Measurements from ENCODE around the gene GPC4. TPM values are rescaled to one million over a fixed set of nuclear protein-coding genes. Genes with fewer than 3 reads are reported as not detected.

GPC4 gene
- total RNA-seq, 1 donor from 2014 or later = 7.1 TPM

DNA sequence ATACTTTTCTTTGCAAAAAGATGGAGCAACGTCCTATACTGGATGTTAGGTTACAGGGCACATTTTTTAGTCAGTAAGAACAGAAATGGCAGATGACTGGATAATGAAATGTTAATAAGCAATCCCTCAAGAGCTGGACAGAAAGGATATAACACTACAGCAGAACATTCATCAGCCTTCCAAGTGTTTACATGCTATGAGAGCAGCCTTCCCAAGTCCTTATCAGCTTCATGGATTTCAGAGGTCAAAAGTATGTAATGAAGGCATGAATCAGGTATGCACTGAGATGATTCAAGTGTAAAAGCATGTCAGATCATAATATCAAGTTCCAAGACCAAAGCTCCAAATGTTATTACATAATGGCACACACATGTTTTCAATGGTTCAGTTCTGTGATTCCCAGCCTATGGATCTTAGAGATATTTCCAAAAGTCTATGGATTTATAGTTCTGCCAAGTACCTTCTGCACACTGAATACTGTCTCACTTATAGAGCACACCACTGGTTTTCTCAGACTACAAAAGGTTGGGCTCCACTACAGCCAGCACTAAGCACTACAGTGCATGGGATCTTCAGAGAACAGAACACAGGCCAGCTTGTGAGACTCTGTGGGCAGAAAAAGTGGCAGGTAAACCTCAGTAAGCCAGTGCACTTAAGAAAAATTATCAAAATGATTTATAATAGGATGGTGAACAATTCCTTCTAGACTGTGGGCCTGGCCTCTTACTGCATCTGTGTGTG is 49.2 kb downstream of the GPC4 start:
- intact Hi-C loops (cut with micrococcal nuclease) = no loop called here
- Histone ChIP-seq H3K4me1 (no peaks in the 10 kb centered on the region), H3K9me3 (replicated peaks) (no peaks in the 10 kb centered on the region), H3K27ac (replicated peaks) (no peak overlapping the region), H3K4me3 (no peak overlapping the region), H3K36me3 (no peaks in the 10 kb centered on the region), H3K27me3 (ENCODE audit: low read depth) (no peaks in the 10 kb centered on the region)
- TF ChIP-seq, protein P1, sequence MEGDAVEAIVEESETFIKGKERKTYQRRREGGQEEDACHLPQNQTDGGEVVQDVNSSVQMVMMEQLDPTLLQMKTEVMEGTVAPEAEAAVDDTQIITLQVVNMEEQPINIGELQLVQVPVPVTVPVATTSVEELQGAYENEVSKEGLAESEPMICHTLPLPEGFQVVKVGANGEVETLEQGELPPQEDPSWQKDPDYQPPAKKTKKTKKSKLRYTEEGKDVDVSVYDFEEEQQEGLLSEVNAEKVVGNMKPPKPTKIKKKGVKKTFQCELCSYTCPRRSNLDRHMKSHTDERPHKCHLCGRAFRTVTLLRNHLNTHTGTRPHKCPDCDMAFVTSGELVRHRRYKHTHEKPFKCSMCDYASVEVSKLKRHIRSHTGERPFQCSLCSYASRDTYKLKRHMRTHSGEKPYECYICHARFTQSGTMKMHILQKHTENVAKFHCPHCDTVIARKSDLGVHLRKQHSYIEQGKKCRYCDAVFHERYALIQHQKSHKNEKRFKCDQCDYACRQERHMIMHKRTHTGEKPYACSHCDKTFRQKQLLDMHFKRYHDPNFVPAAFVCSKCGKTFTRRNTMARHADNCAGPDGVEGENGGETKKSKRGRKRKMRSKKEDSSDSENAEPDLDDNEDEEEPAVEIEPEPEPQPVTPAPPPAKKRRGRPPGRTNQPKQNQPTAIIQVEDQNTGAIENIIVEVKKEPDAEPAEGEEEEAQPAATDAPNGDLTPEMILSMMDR (IDR thresholded peaks at IDR 0.05; ENCODE audit: borderline replicate concordance) = no peak
- no peak for DNase-seq

DNA sequence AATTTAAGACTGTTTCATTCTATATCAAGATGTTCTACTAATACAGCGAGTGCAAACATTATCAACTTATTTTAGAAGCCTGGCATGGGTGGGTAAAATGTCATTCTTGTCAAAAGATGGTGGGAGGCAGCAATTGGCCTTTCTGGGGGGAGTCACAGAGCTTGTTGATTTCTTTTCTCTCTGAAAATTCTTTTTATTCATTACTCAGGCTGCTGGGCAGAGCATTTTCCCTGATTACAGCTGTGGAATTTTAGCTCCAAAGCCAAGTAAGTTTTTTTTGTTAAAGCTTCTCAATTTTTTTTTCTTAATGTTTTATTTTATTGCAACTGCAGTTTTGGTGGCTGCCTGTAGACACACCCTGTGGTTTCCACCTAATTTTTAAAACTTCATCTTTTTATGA is 50.4 kb downstream of the GPC4 start:
- DNase-seq = no peak
- TF ChIP-seq, protein P1 (IDR thresholded peaks at IDR 0.05; ENCODE audit: borderline replicate concordance) = no peak
- intact Hi-C loops (cut with micrococcal nuclease) = no loop called here
- H3K4me1 ChIP-seq = no peaks in the 10 kb centered on the region
- H3K36me3 ChIP-seq = no peaks in the 10 kb centered on the region
- H3K4me3 ChIP-seq = no peak overlapping the region
- no peaks in the 10 kb centered on the region for H3K9me3 ChIP-seq (replicated peaks)
- no peaks in the 10 kb centered on the region for H3K27me3 ChIP-seq (ENCODE audit: low read depth)
- H3K27ac ChIP-seq (replicated peaks) = peak overlapping the region; percentile 33

DNA sequence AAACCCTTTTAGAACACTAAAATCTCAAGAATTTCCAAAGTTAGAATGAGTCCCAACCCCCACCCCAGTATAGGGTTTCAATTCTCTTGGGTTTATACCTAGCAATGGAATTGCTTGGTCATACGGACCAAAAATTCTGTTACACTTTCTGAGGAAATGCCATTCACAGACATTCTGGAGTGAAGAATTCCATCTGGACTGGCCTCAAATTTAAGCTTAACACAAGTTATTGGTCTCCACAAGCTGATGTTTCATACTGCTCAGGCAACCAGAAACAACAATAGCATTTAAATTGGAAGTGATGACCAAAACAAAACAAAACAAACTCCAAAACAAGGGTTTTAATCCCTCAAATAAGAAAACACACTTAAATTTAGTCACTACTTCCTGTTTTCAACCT is 51.1 kb downstream of the GPC4 start:
- H3K9me3 ChIP-seq (replicated peaks) = no peaks in the 10 kb centered on the region
- H3K4me1 ChIP-seq = no peaks in the 10 kb centered on the region
- intact Hi-C loops (cut with micrococcal nuclease) = no loop called here
- no peak for DNase-seq
- H3K27ac ChIP-seq (replicated peaks) = peak overlapping the region; percentile 33
- no peaks in the 10 kb centered on the region for H3K36me3 ChIP-seq
- H3K27me3 ChIP-seq (ENCODE audit: low read depth) = no peaks in the 10 kb centered on the region
- TF ChIP-seq, protein P1 (IDR thresholded peaks at IDR 0.05; ENCODE audit: borderline replicate concordance) = no peak
- no peak overlapping the region for H3K4me3 ChIP-seq

DNA sequence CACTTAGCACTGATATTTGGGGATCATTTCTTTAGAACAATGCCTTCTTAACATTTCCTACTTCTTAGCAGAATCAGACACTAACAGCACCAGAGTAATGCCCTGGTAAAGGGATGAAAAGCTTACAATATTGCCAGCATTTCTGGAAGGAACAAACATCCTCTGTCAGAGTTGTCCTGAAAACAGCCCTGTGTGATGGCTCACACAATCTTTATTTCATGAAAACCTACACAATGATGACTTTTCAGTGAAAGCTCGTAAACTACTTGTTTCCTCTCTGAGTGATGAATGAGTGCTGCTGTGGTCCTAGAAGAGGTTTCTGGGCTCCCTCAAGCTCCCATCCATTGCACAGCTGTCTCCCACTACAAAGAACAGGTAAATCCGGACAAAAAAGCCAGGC is 52.8 kb downstream of the GPC4 start:
- no peaks in the 10 kb centered on the region for H3K4me1 ChIP-seq
- intact Hi-C loops (cut with micrococcal nuclease) = no loop called here
- H3K36me3 ChIP-seq = no peaks in the 10 kb centered on the region
- no peaks in the 10 kb centered on the region for H3K27me3 ChIP-seq (ENCODE audit: low read depth)
- TF ChIP-seq, protein P1 (IDR thresholded peaks at IDR 0.05; ENCODE audit: borderline replicate concordance) = no peak
- no peak for DNase-seq
- H3K9me3 ChIP-seq (replicated peaks) = no peaks in the 10 kb centered on the region
- H3K27ac ChIP-seq (replicated peaks) = no peak overlapping the region
- no peak overlapping the region for H3K4me3 ChIP-seq

DNA sequence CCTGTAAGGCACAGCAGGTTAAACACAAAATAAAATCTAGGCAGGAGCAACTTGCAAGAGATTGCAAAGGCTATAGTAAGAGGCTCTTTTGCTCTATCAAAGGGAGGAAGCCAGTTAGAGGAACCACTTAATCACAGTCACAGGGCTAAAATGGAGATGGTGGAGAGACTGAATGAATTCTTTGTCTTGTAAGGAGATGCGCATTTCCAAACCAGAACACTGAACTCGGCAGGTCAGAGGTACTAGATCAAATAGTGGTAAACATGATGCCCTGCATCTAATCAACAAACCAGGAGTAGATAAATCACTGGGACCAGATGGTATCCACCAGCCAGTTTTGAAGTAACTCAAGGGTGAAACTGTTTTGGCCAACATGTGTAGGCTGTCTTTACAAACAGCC is 55.8 kb downstream of the GPC4 start:
- H3K27me3 ChIP-seq (ENCODE audit: low read depth) = no peaks in the 10 kb centered on the region
- DNase-seq = no peak
- no peaks in the 10 kb centered on the region for H3K4me1 ChIP-seq
- intact Hi-C loops (cut with micrococcal nuclease) = no loop called here
- H3K9me3 ChIP-seq (replicated peaks) = no peaks in the 10 kb centered on the region
- H3K36me3 ChIP-seq = no peaks in the 10 kb centered on the region
- TF ChIP-seq, protein P1 (IDR thresholded peaks at IDR 0.05; ENCODE audit: borderline replicate concordance) = no peak
- no peak overlapping the region for H3K27ac ChIP-seq (replicated peaks)
- H3K4me3 ChIP-seq = no peak overlapping the region

All from left ventricle myocardium inferior (tissue), 1 donor.